ENCODE data around the gene GPR26. TPM values are rescaled to one million over a fixed set of nuclear protein-coding genes. Genes with fewer than 3 reads are reported as not detected.

The GPR26 gene
- total and polyA plus RNA-seq, 4 donors, result not detected

DNA sequence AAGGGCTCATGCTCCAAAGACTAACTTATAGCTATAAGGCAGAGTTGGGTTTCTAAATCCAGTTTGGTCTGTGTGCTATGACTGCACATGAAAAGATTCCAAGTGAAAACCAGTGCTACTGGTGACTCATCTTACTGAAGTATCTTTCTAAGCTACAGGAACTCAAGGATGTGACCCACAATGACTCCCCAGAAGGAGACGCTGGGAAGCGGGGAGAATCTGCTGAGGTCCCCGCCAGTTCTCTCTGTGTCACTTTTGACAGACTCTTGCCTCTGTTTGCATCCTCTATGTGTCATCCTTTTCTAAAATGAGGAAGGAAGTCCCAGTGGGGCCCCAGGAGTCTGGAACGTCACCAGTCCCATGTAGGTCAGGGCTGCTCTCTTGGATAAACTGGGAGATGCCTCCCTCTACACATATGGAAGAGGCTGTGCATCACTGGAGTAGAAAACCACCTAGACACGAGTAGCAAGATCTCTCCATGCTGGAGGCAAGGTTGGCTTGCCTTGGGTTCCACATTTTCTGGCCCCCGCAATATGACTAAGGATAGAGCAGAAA lies 28.8 kb upstream of the GPR26 start:
- Histone ChIP-seq H3K9ac (ENCODE audit: insufficient read depth in 1 of 2, low read length in 2 of 2) (no peak overlapping the region), H3K27ac (ENCODE audit: low read depth in 1 of 2, low read length in 1 of 2) (no peak overlapping the region), H3K4me3 (no peak overlapping the region), H3K4me1 (ENCODE audit: control insufficient read depth in 5 of 5, insufficient read depth in 5 of 5, low read length in 5 of 5) (no peaks in the 10 kb centered on the region), H3K9me3 (ENCODE audit: control insufficient read depth in 4 of 4, insufficient read depth in 3 of 4, low read length in 3 of 4) (no peaks in the 10 kb centered on the region), H3K27me3 (ENCODE audit: control insufficient read depth in 3 of 3, insufficient read depth in 3 of 3, low read length in 2 of 3) (peaks cover 0 to 9% (median 0%) of the 10 kb centered on the region in 3 donors), H3K36me3 (ENCODE audit: control insufficient read depth in 4 of 4, insufficient read depth in 4 of 4, low read length in 4 of 4) (no peaks in the 10 kb centered on the region)
- ATAC-seq (ENCODE audit: insufficient read depth, low FRiP score) (no peak), DNase-seq (no peak)
- WGBS, 2 donors, result 66 to 73% methylated on average over 6 of the region's 6 CpGs
- TF ChIP-seq, protein P1, sequence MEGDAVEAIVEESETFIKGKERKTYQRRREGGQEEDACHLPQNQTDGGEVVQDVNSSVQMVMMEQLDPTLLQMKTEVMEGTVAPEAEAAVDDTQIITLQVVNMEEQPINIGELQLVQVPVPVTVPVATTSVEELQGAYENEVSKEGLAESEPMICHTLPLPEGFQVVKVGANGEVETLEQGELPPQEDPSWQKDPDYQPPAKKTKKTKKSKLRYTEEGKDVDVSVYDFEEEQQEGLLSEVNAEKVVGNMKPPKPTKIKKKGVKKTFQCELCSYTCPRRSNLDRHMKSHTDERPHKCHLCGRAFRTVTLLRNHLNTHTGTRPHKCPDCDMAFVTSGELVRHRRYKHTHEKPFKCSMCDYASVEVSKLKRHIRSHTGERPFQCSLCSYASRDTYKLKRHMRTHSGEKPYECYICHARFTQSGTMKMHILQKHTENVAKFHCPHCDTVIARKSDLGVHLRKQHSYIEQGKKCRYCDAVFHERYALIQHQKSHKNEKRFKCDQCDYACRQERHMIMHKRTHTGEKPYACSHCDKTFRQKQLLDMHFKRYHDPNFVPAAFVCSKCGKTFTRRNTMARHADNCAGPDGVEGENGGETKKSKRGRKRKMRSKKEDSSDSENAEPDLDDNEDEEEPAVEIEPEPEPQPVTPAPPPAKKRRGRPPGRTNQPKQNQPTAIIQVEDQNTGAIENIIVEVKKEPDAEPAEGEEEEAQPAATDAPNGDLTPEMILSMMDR (IDR thresholded peaks at IDR 0.05; ENCODE audit: control extremely low read depth, extremely low read depth), result no peak

DNA sequence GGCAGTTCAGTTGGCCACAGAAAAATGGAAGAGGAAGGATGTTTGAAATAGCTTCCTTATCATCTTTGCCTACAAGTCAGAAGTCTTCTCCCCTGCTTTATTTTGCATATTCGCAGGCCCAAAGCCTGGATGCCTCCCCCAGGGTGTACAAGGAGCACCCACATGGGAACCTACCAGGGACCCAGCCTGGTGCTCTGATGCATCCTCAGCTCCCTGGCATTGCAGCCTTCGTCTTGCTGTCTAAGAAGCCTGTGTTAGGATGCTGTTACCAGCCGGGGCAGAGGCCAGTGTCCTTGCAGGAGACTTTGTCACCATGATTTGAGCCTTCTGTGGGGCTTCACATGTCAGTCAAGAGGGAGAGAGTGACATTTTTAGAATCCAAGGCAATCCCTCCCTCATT lies 27.0 kb upstream of the GPR26 start:
- Histone ChIP-seq H3K27me3 (ENCODE audit: control insufficient read depth in 3 of 3, insufficient read depth in 3 of 3, low read length in 2 of 3) (peaks cover 0 to 9% (median 0%) of the 10 kb centered on the region in 3 donors), H3K9ac (ENCODE audit: insufficient read depth in 1 of 2, low read length in 2 of 2) (no peak overlapping the region), H3K4me1 (ENCODE audit: control insufficient read depth in 5 of 5, insufficient read depth in 5 of 5, low read length in 5 of 5) (no peaks in the 10 kb centered on the region), H3K9me3 (ENCODE audit: control insufficient read depth in 4 of 4, insufficient read depth in 3 of 4, low read length in 3 of 4) (no peaks in the 10 kb centered on the region), H3K27ac (ENCODE audit: low read depth in 1 of 2, low read length in 1 of 2) (no peak overlapping the region), H3K36me3 (ENCODE audit: control insufficient read depth in 4 of 4, insufficient read depth in 4 of 4, low read length in 4 of 4) (no peaks in the 10 kb centered on the region), H3K4me3 (no peak overlapping the region)
- 73 to 81% methylated on average over 3 of the region's 3 CpGs for WGBS, 2 donors
- ATAC-seq (ENCODE audit: insufficient read depth, low FRiP score) (no peak), DNase-seq (no peak)
- TF ChIP-seq, protein P1 (IDR thresholded peaks at IDR 0.05; ENCODE audit: control extremely low read depth, extremely low read depth), result no peak

DNA sequence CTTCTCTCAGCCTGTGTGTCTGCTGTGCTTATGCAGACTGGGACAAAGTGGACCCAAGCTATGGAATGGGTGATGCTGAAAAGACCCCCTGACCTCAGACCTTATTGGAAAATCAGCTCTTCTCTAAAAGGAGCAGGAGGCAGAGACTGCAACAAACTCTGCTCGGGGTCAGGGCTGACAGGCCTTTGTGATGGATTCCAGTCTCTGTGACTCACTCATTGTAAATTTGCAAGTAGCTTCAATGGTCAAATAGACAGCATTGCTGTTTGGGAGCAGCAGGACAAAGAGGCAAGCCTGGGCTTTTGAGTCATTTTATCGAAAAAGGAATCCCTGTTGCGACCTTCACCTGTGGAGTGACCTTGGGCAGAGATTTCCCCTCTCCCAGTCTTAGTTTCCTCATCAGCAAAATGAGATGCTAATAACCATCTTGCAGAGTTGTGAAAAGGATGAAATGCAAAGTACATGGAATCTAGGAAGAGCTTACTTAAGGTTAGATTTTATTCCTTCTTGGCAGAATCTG lies 26.1 kb upstream of the GPR26 start:
- no peak for ATAC-seq (ENCODE audit: insufficient read depth, low FRiP score)
- H3K4me1 ChIP-seq (ENCODE audit: control insufficient read depth in 5 of 5, insufficient read depth in 5 of 5, low read length in 5 of 5), result no peaks in the 10 kb centered on the region
- no peaks in the 10 kb centered on the region for H3K36me3 ChIP-seq (ENCODE audit: control insufficient read depth in 4 of 4, insufficient read depth in 4 of 4, low read length in 4 of 4)
- H3K4me3 ChIP-seq, result no peak overlapping the region
- WGBS, 2 donors, result 58 to 62% methylated on average over 3 of the region's 3 CpGs
- no peak overlapping the region for H3K27ac ChIP-seq (ENCODE audit: low read depth in 1 of 2, low read length in 1 of 2)
- peaks cover 0 to 7% (median 0%) of the 10 kb centered on the region in 3 donors for H3K27me3 ChIP-seq (ENCODE audit: control insufficient read depth in 3 of 3, insufficient read depth in 3 of 3, low read length in 2 of 3)
- no peaks in the 10 kb centered on the region for H3K9me3 ChIP-seq (ENCODE audit: control insufficient read depth in 4 of 4, insufficient read depth in 3 of 4, low read length in 3 of 4)
- H3K9ac ChIP-seq (ENCODE audit: insufficient read depth in 1 of 2, low read length in 2 of 2), result no peak overlapping the region
- TF ChIP-seq, protein P1 (IDR thresholded peaks at IDR 0.05; ENCODE audit: control extremely low read depth, extremely low read depth), result no peak
- DNase-seq, result no peak

DNA sequence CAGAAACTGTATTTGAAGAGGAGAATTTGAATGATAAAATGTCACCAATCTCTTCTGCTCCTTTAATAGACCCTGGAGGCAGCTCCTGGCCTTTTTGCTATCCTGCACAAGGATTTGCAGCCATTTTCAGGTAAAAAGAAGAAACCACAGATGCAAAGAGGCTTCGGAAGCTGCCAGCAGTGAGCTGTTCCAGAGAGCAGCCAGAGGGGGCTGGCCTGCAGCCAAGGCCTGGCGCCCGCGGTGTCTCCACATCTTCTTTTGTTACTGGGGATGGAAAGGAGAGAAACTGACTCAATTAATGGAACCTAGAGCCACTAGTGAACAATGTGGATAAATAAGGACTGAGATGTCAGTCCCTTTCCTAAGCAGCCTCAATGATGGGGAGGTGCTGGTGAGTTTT lies 23.9 kb upstream of the GPR26 start:
- peaks cover 0 to 7% (median 5%) of the 10 kb centered on the region in 3 donors for H3K27me3 ChIP-seq (ENCODE audit: control insufficient read depth in 3 of 3, insufficient read depth in 3 of 3, low read length in 2 of 3)
- ATAC-seq (ENCODE audit: insufficient read depth, low FRiP score), result no peak

More for the DNA sequence above, 23.9 kb upstream of the GPR26 start:
- Histone ChIP-seq H3K36me3 (ENCODE audit: control insufficient read depth in 4 of 4, insufficient read depth in 4 of 4, low read length in 4 of 4) (no peaks in the 10 kb centered on the region), H3K27ac (ENCODE audit: low read depth in 1 of 2, low read length in 1 of 2) (no peak overlapping the region), H3K4me1 (ENCODE audit: control insufficient read depth in 5 of 5, insufficient read depth in 5 of 5, low read length in 5 of 5) (no peaks in the 10 kb centered on the region), H3K4me3 (no peak overlapping the region), H3K9me3 (ENCODE audit: control insufficient read depth in 4 of 4, insufficient read depth in 3 of 4, low read length in 3 of 4) (no peaks in the 10 kb centered on the region), H3K9ac (ENCODE audit: insufficient read depth in 1 of 2, low read length in 2 of 2) (no peak overlapping the region)
- 38 to 66% methylated on average over 4 of the region's 4 CpGs for WGBS, 2 donors
- TF ChIP-seq, protein P1 (IDR thresholded peaks at IDR 0.05; ENCODE audit: control extremely low read depth, extremely low read depth), result no peak
- DNase-seq, result peak; percentile 10 to 15 (median 10)
